RWPE1 (cell line): Measurements from ENCODE around the gene ZNRF1.

Source experiments
- CTCF ChIA-PET: fragments of 350-600 bp; sonication (Branson Sonifier 250); formaldehyde crosslinking; extraction: SDS; loops from one replicate; lab custom pipeline; 2021; lab: Yijun Ruan, JAX
- POLR2A ChIA-PET: fragments of 400-600 bp; formaldehyde crosslinking; extraction: SDS; loops from one replicate; lab custom pipeline; 2020; ENCODE audit warnings: antibody characterized with exemption; ENCODE audit not compliant: low non-redundant PET; lab: Yijun Ruan, JAX
- DNase-seq: peaks from one replicate; pipeline ENCODE4 v3.0.0; 2012; ENCODE audit warnings: low spot score
- H3K27ac ChIP-seq: fragments of 450-650 bp; 2 replicates; pipeline ENCODE4 v1.5.1; 2017
- CTCF ChIP-seq: fragments of 450-650 bp; conservative IDR thresholded peaks from 2 replicates; pipeline ENCODE4 v1.5.1; 2017; ENCODE audit warnings: low read depth, mild to moderate bottlenecking

The ZNRF1 gene

GRCh38 chr16:75078886-75079285 lies 80.1 kb downstream of the ZNRF1 start:
- ChIA-PET POLR2A (no interaction called here), CTCF (no interaction called here)
- no peak for DNase-seq
- no peak for TF ChIP-seq CTCF
- no peak overlapping the region for H3K27ac ChIP-seq

GRCh38 chr16:75079346-75079926 lies 80.6 kb downstream of the ZNRF1 start:
- no peak for DNase-seq
- ChIA-PET POLR2A (no interaction called here), CTCF (no interaction called here)
- H3K27ac ChIP-seq: no peak overlapping the region
- no peak for TF ChIP-seq CTCF

GRCh38 chr16:75080205-75081029 lies 81.6 kb downstream of the ZNRF1 start:
- TF ChIP-seq CTCF: no peak
- H3K27ac ChIP-seq: no peak overlapping the region
- POLR2A ChIA-PET: no interaction called here
- CTCF ChIA-PET: no interaction called here
- peak; percentile 40 for DNase-seq

- POLR2A ChIA-PET: no interaction called here
- CTCF ChIA-PET: no interaction called here
- no peak overlapping the region for H3K27ac ChIP-seq
Measured at GRCh38 chr16:75081179-75081859, 82.5 kb downstream of the ZNRF1 start.

GRCh38 chr16:75083813-75084212 lies 85.0 kb downstream of the ZNRF1 start:
- no peak overlapping the region for H3K27ac ChIP-seq
- ChIA-PET CTCF (no interaction called here), POLR2A (interaction anchor here (0.6 kb wide), 2 partner anchors 13 to 16 kb away, joined by 3 to 11 read pairs; no protein-coding TSS in a partner anchor)
- no peak for TF ChIP-seq CTCF
- DNase-seq: no peak

More at GRCh38 chr16:75081179-75081859, 82.5 kb downstream of the ZNRF1 start:
- DNase-seq: no peak
- no peak for TF ChIP-seq CTCF

- no peak for DNase-seq
- H3K27ac ChIP-seq: no peak overlapping the region
- POLR2A ChIA-PET: no interaction called here
- TF ChIP-seq CTCF: no peak
- CTCF ChIA-PET: no interaction called here
Measured at GRCh38 chr16:75085556-75085955, 86.7 kb downstream of the ZNRF1 start.
